PC-3 (cell line): ENCODE measurements around the gene AATF.

ENCODE experiments used
- CTCF ChIP-seq: fragments of 300-600 bp; sonication (generic); conservative IDR thresholded peaks from 2 replicates; pipeline ENCODE4 v1.5.1; 2017; ENCODE audit warnings: antibody characterized with exemption, low read depth, mild to moderate bottlenecking, low read length
- EZH2 ChIP-seq: fragments of 300-600 bp; sonication (generic); IDR thresholded peaks from one replicate; pipeline ENCODE4 v1.6.1; 2017; ENCODE audit warnings: antibody characterized with exemption, mild to moderate bottlenecking, low read length; ENCODE audit not compliant: unreplicated experiment
- EZH2phosphoT487 ChIP-seq: fragments of 300-600 bp; sonication (generic); IDR thresholded peaks from 2 replicates; pipeline ENCODE4 v1.6.1; 2018; ENCODE audit warnings: mild to moderate bottlenecking, antibody characterized with exemption, low read length, borderline replicate concordance

- TF ChIP-seq CTCF (no peak), EZH2 (no peak), EZH2phosphoT487 (no peak)
These were observed 139.7 kb downstream of the AATF start for GRCh38 chr17:37088459-37088858.
